RWPE2 (cell line): ENCODE measurements around the gene FATE1.

Source experiments
- ATAC-seq: fragments of 200-7000 bp; cut with Tn5 transposase; 3 replicates; pipeline ENCODE4 v1.9.1; 2021; ENCODE audit warnings: low read depth
- DNase-seq: peaks from one replicate; pipeline ENCODE4 v3.0.0-alpha.2; 2020; ENCODE audit warnings: low spot score
- H3K27ac ChIP-seq: fragments of 450-650 bp; 2 replicates; pipeline ENCODE4 v1.5.1; 2017; ENCODE audit warnings: mild to moderate bottlenecking; ENCODE audit not compliant: poor library complexity, severe bottlenecking
- H3K27me3 ChIP-seq: fragments of 250-450 bp; sonication (Bioruptor Pico); 2 replicates; pipeline ENCODE4 v1.5.1; 2021; ENCODE audit warnings: mild to moderate bottlenecking, moderate library complexity; ENCODE audit not compliant: insufficient read depth, poor library complexity, severe bottlenecking
- H3K36me3 ChIP-seq: fragments of 250-450 bp; sonication (Bioruptor Pico); 2 replicates; pipeline ENCODE4 v1.5.1; 2020; ENCODE audit warnings: low read depth, mild to moderate bottlenecking, moderate library complexity
- H3K4me1 ChIP-seq: fragments of 250-450 bp; sonication (Bioruptor Pico); 2 replicates; pipeline ENCODE4 v1.5.1; 2021; ENCODE audit warnings: mild to moderate bottlenecking, moderate library complexity; ENCODE audit not compliant: insufficient read depth, poor library complexity, severe bottlenecking
- H3K4me3 ChIP-seq: fragments of 250-450 bp; sonication (Bioruptor Pico); 2 replicates; pipeline ENCODE4 v1.5.1; 2021; ENCODE audit warnings: mild to moderate bottlenecking, moderate library complexity; ENCODE audit not compliant: severe bottlenecking
- H3K9me3 ChIP-seq: fragments of 250-450 bp; sonication (Bioruptor Pico); 2 replicates; pipeline ENCODE4 v1.5.1; 2021; ENCODE audit warnings: mild to moderate bottlenecking, moderate library complexity; ENCODE audit not compliant: severe bottlenecking
- TF ChIP-seq, protein P1 (sequence below): fragments of 450-650 bp; IDR thresholded peaks from one replicate; pipeline ENCODE4 v1.5.1; 2017; ENCODE audit warnings: mild to moderate bottlenecking, moderate library complexity; ENCODE audit not compliant: poor library complexity, severe bottlenecking

The FATE1 gene

DNA sequence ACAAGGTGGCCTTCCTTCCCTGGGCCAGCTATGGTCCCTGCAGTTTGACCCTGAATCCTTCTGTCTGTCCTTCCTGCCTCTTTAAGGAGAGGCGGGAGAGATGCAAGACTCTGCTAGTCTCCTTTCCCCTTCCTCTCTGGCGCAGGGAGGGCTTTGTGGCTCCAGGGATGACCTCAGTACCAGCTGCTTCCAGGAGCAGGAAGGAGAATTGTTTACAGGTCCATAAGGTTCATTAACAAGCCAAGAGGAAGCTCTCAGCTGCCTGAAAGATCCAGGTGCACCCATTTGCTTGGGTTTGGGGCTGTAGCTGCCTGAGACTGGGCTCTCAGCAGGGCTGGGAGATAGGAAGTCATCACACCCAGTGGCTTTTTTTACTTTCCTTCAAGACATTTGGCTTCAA is 4.0 kb upstream of the FATE1 start:
- H3K27ac ChIP-seq = no peak overlapping the region
- no peak for ATAC-seq
- TF ChIP-seq, protein P1, sequence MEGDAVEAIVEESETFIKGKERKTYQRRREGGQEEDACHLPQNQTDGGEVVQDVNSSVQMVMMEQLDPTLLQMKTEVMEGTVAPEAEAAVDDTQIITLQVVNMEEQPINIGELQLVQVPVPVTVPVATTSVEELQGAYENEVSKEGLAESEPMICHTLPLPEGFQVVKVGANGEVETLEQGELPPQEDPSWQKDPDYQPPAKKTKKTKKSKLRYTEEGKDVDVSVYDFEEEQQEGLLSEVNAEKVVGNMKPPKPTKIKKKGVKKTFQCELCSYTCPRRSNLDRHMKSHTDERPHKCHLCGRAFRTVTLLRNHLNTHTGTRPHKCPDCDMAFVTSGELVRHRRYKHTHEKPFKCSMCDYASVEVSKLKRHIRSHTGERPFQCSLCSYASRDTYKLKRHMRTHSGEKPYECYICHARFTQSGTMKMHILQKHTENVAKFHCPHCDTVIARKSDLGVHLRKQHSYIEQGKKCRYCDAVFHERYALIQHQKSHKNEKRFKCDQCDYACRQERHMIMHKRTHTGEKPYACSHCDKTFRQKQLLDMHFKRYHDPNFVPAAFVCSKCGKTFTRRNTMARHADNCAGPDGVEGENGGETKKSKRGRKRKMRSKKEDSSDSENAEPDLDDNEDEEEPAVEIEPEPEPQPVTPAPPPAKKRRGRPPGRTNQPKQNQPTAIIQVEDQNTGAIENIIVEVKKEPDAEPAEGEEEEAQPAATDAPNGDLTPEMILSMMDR = no peak
- no peak for DNase-seq
- no peak overlapping the region for H3K4me3 ChIP-seq
- H3K36me3 ChIP-seq = no peaks in the 10 kb centered on the region
- no peaks in the 10 kb centered on the region for H3K27me3 ChIP-seq
- H3K9me3 ChIP-seq = no peaks in the 10 kb centered on the region
- no peaks in the 10 kb centered on the region for H3K4me1 ChIP-seq

DNA sequence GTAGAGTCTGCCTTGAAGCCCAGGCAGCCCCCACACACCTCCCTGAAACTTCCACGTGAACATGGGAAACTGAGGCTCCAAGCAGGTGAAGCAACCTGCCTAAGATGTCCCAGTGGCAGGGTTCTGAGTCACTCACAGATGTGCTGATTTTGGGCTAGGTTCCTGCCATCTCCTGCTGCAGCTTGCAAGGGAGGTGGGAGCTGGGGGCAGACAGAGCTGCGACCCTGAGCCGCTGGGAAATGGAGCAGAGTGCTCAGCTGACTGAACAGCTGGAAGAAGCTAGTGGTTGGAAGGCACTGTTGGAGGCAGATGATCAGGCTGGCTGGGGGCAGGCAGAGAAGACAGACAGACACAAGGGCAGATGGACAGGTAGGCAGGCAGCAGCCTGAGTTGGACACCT is 3.6 kb upstream of the FATE1 start:
- TF ChIP-seq, protein P1 = no peak
- no peaks in the 10 kb centered on the region for H3K4me1 ChIP-seq
- no peaks in the 10 kb centered on the region for H3K27me3 ChIP-seq
- DNase-seq = no peak
- H3K9me3 ChIP-seq = no peaks in the 10 kb centered on the region
- no peak for ATAC-seq
- H3K27ac ChIP-seq = no peak overlapping the region
- H3K4me3 ChIP-seq = no peak overlapping the region
- no peaks in the 10 kb centered on the region for H3K36me3 ChIP-seq

DNA sequence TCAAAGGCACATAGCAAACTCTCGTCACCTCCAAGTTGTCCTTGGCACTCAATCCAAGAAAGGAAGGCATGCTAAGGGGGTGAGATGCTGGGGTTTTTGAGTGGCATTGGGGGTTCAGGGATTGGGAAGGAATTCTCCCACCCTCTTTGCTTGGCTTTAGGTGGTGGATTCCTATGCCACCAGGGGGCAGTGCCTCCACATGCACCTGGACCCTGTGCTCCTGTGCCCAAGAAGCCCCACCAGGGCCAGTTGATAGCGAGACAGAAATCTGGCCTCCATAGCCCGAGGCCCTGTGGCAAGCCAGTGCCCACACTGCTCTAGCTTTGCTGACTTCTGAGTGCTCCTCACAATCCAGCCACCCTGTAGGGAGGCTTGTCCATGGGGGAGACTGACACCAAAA is 2.0 kb upstream of the FATE1 start:
- H3K27ac ChIP-seq = no peak overlapping the region
- H3K4me3 ChIP-seq = no peak overlapping the region
- no peaks in the 10 kb centered on the region for H3K4me1 ChIP-seq
- 0 out of 3 replicates have a peak, but pooled peaks have one; percentile 35 for ATAC-seq
- no peaks in the 10 kb centered on the region for H3K36me3 ChIP-seq
- TF ChIP-seq, protein P1 = peak; percentile 39
- DNase-seq = no peak
- no peaks in the 10 kb centered on the region for H3K9me3 ChIP-seq
- H3K27me3 ChIP-seq = no peaks in the 10 kb centered on the region

DNA sequence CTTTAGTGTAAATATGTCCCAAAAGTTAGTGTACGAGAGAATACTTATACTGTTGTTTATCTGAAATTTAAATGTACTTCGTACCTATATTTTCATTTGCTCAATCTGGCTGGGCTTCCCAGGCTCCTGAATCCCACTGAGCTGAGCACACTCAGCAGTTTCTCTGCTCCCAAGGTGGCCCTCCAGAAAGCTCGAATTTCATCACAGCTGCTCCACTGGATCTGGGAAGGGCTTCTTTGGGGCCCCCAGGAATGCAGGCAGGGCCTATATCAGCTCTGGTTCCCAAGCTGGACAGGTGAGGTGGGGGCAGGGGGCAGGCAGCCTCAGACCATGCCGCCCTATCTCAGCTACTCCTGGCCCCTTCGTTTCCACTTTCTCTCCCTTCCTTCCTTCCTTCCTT is 1.5 kb upstream of the FATE1 start:
- ATAC-seq = no peak
- no peak for DNase-seq
- no peaks in the 10 kb centered on the region for H3K27me3 ChIP-seq

DNA sequence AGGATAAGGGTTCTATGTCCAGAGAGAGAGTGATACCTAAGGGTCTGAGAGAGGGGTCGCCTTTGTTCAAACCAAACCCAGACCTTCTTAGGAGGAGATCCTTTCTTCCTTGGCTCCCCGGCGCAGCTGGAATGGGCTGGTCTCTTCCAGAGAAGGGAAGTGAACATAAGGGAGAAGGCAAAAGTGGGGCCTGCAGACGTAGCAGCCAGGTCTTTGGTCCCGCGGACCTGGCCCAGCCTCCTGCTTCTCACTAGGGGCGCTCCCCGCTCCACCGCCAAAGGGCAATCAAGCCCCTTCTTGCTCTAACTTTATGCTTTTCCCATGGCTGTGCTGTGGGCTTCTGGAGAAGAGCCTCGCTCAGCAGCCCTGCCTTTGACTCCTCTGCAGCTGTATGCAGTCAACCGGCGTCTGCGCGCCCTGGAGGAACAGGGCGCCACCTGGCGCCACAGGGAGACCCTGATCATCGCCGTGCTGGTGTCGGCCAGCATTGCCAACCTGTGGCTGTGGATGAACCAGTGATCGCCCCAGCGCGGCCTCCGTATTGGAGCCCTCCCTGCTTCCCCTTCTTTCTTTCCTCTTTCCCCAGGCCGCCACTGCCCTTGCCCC is 6.5 kb downstream of the FATE1 start:
- Histone ChIP-seq H3K27me3 (no peaks in the 10 kb centered on the region), H3K9me3 (no peaks in the 10 kb centered on the region), H3K27ac (no peak overlapping the region), H3K36me3 (no peaks in the 10 kb centered on the region), H3K4me3 (no peak overlapping the region), H3K4me1 (no peaks in the 10 kb centered on the region)
- DNase-seq = no peak
- ATAC-seq = no peak
- TF ChIP-seq, protein P1 = no peak

More for the DNA sequence above, 1.5 kb upstream of the FATE1 start:
- H3K27ac ChIP-seq = no peak overlapping the region
- no peaks in the 10 kb centered on the region for H3K9me3 ChIP-seq
- no peaks in the 10 kb centered on the region for H3K4me1 ChIP-seq
- TF ChIP-seq, protein P1 = no peak
- no peak overlapping the region for H3K4me3 ChIP-seq
- H3K36me3 ChIP-seq = no peaks in the 10 kb centered on the region
